Lower leg skin (tissue), 4 donors: Measurements from ENCODE around the gene NUDT16L1. TPM values are rescaled to one million over a fixed set of nuclear protein-coding genes. Genes with fewer than 3 reads are reported as not detected.

Experiments used
- DNase-seq, 2 donors: peaks; one replicate each; pipeline ENCODE4 v3.0.0-alpha.2; 2019; ENCODE audit warnings: low spot score in 2 of 2
- H3K4me3 ChIP-seq: fragments of 200-600 bp; sonication (generic); 2 replicates; pipeline ENCODE4 v1.5.1; 2017; ENCODE audit warnings: mild to moderate bottlenecking, low read depth; ENCODE audit not compliant: poor library complexity, severe bottlenecking
- CTCF ChIP-seq, 3 donors: fragments of 450-650 bp; IDR thresholded peaks; one replicate each; pipeline ENCODE4 v1.5.1; 2016; ENCODE audit warnings: antibody characterized with exemption in 3 of 3, mild to moderate bottlenecking in 3 of 3, moderate library complexity in 2 of 3
- POLR2A ChIP-seq, 2 donors: fragments of 450-650 bp; IDR thresholded peaks; one replicate each; pipeline ENCODE4 v1.6.1; 2016 to 2017; ENCODE audit warnings: antibody characterized with exemption in 2 of 2, mild to moderate bottlenecking in 1 of 2, moderate library complexity in 1 of 2
- WGBS, 2 donors: methylation state at CpG; one replicate each; pipeline ENCODE4 v1.1.5; 2018; 5-methylcytosine and 5-hydroxymethylcytosine counted together
- intact Hi-C: fragments of 100-400 bp; cut with DNase I; formaldehyde crosslinking; loops from one replicate; pipeline ENCODE4 v1.15.0; 2023; ENCODE audit warnings: low total_unique reads
- total RNA-seq, 4 donors: library from RNA; depleted of rRNA; stranded (reverse); fragments of >200 nt; gene quantifications; one replicate each; pipeline ENCODE4 v1.1.0, GENCODE V29; 2016

The NUDT16L1 gene
- total RNA-seq, 4 donors from 2014 or later, result 18.5 to 27.8 (median 23.6) TPM

- no peak overlapping the region for H3K4me3 ChIP-seq
- intact Hi-C loops, result no loop called here
- no peak for DNase-seq
- no peak for TF ChIP-seq CTCF (IDR thresholded peaks at IDR 0.05)
- no peak for TF ChIP-seq POLR2A (IDR thresholded peaks at IDR 0.05)
- 81 to 84% methylated on average over 7 of the region's 7 CpGs for WGBS, 2 donors
Observed at GRCh38 chr16:4703906-4704305, 10.5 kb downstream of the NUDT16L1 start.

GRCh38 chr16:4704491-4704890 lies 11.1 kb downstream of the NUDT16L1 start:
- no peak for TF ChIP-seq POLR2A (IDR thresholded peaks at IDR 0.05)
- no peak for TF ChIP-seq CTCF (IDR thresholded peaks at IDR 0.05)
- intact Hi-C loops, result no loop called here
- no peak for DNase-seq
- 78 to 89% methylated on average over 8 of the region's 8 CpGs for WGBS, 2 donors
- no peak overlapping the region for H3K4me3 ChIP-seq

GRCh38 chr16:4704913-4705312 lies 11.6 kb downstream of the NUDT16L1 start:
- DNase-seq, result no peak
- TF ChIP-seq CTCF (IDR thresholded peaks at IDR 0.05) (no peak), POLR2A (IDR thresholded peaks at IDR 0.05) (no peak)
- intact Hi-C loops, result no loop called here
- WGBS, 2 donors, result 92 to 94% methylated on average over 14 of the region's 14 CpGs
- H3K4me3 ChIP-seq, result no peak overlapping the region

DNA sequence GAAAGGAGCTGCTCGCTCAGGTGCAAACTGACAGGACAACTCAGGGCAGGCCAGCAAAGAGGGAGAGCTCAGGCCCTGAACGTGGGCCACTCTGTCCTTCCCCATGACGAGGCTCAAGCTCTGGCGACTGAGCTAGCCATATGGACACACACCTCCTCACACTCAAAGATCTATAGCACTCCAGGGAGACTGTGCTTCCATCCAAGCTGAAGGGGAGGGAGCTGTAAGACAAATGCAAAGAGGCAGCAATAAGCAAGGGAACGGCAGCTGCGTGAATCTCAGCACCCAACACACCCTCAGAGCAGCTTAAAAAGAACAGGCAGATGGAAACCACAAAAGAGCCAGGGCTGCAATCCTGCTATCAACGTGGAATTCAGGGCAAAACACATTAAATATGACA lies 13.5 kb downstream of the NUDT16L1 start:
- no peak overlapping the region for H3K4me3 ChIP-seq
- intact Hi-C loops, result no loop called here
- TF ChIP-seq CTCF (IDR thresholded peaks at IDR 0.05) (no peak), POLR2A (IDR thresholded peaks at IDR 0.05) (no peak)
- 82 to 86% methylated on average over 7 of the region's 7 CpGs for WGBS, 2 donors
- DNase-seq, result no peak

DNA sequence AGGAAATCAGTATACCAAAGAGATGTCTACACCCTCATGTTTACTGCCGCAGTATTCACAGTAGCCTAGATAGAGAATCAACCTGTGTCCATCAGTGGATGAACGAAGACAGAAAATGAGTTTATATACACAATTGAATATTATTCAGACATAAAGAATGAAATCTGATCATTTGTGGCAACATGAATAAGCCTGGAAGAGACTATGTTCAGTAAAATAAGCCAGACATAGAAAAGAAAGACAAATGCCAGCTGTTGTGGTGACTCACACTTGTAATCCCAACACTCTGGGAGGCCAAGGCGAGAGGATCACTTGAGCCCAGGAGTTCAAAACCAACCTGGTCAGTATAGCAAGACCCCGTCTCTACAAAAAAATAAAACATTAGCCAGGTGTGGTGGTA lies 16.1 kb downstream of the NUDT16L1 start:
- 95 to 97% methylated on average over 4 of the region's 4 CpGs for WGBS, 2 donors
- DNase-seq, result no peak
- TF ChIP-seq CTCF (IDR thresholded peaks at IDR 0.05) (no peak), POLR2A (IDR thresholded peaks at IDR 0.05) (no peak)
- intact Hi-C loops, result no loop called here
- no peak overlapping the region for H3K4me3 ChIP-seq
